Measurements from ENCODE around the gene RTEL1. TPM values are rescaled to one million over a fixed set of nuclear protein-coding genes. Genes with fewer than 3 reads are reported as not detected.

The RTEL1 gene
- total RNA-seq, 1 experiment from 2014 or later: 58.0 TPM

DNA sequence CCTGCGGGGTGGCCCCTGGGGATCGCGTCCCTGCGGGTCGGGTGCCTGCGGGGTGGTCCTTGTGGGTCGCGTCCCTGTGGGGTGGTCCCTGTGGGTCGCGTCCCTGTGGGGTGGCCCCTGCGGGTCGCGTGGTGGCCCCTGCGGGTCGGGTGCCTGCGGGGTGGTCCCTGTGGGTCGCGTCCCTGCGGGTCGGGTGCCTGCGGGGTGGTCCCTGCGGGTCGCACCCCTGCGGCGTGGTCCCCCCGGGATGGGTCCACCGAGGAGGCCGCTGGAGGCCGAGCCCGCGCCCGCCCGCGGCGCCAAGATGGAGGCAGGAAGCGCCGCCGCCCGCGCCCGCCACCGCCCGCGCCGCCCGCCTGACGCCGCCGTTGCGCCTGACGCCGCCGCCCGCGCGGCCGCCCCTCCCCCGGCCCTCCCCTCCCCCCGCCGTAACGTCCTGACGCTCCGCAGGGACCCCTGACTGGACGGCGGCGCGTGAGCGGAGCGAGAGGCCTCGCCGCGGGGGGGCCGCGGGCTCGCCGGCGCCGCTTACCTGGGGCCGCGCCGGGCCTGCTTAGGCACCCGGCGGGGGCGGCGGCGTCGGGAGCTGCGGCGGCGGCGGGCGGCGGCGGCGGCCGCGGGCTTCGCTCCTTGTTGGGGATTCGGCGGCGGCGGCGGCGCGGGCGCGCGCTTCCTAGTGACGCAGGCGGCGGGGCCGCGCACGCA, 31.5 kb upstream of the RTEL1 start, which contains the start of gene GMEB2:
Gene GMEB2, minus strand, starts transcription at position 678 of the 705 bp plus-strand sequence. CDS start 7,704 bp downstream, outside the sequence.
- CTCF ChIA-PET: interaction anchor here (1.0 kb wide), 1 partner anchor 15 kb away, joined by 6 read pairs; no protein-coding TSS in a partner anchor
- Histone ChIP-seq H3K79me2 (ENCODE audit: insufficient read depth, low read length) (peaks cover 54% of the 10 kb centered on the region), H2AFZ (ENCODE audit: low read depth, low read length, poor library complexity, severe bottlenecking) (no peak within 1 kb of the TSS), H3K9me2 (ENCODE audit: insufficient read depth) (no peaks in the 10 kb centered on the region), H3K4me1 (ENCODE audit: control insufficient read depth in 1 of 2, insufficient read depth in 2 of 2, low read length in 2 of 2) (peaks cover 8 to 22% of the 10 kb centered on the region in 2 experiments), H3K9ac (ENCODE audit: low read length) (peak within 1 kb of the TSS; percentile 98), H3K27ac (ENCODE audit: low read depth, low read length) (peak within 1 kb of the TSS; percentile 98), H4K20me1 (ENCODE audit: insufficient read depth) (no peaks in the 10 kb centered on the region), H3K27me3 (ENCODE audit: insufficient read depth, low read length) (no peaks in the 10 kb centered on the region), H3K9me3 (ENCODE audit: control insufficient read depth in 1 of 2, insufficient read depth in 1 of 2, low read depth in 1 of 2, low read length in 2 of 2) (no peaks in the 10 kb centered on the region), H3K4me2 (ENCODE audit: low read length) (peak within 1 kb of the TSS; percentile 98), H3K4me3 (replicated peaks in 1 of 2; ENCODE audit: low read depth in 1 of 2, low read length in 2 of 2) (peak within 1 kb of the TSS; percentile 88 to 96), H3K36me3 (ENCODE audit: control insufficient read depth in 1 of 2, insufficient read depth in 2 of 2, low read length in 2 of 2) (0 out of 4 replicates have a peak, but pooled peaks cover 2 to 3% of the 10 kb centered on the region in 2 experiments)
- peak; percentile 21 for DNase-seq (ENCODE audit: low read depth, low spot score)
- RAD21 ChIA-PET (ENCODE audit: low non-redundant PET in 1 of 2, low total read pairs in 2 of 2, uncharacterized antibody in 2 of 2, unreplicated experiment in 2 of 2): no interaction called here
- BruUV-seq (replicated peaks): no TSS peak
- peak; percentile 68 for ATAC-seq
- intact Hi-C loops (cut with micrococcal nuclease): loop anchor here (2.0 to 10.0 kb wide), 3 partner anchors 52 to 89 kb away; partner anchors contain the start of genes HELZ2 and PTK6
- POLR2A ChIA-PET: interaction anchor here (0.6 to 1.2 kb wide), 5 partner anchors 28 to 76 kb away, joined by 3 read pairs; partner anchors contain the start of gene HELZ2
- TF ChIP-seq POLR2A (IDR thresholded peaks at IDR 0.05; ENCODE audit: borderline replicate concordance, extremely low read depth, insufficient read depth, insufficient read length) (peak; percentile 32), ELF1 (IDR thresholded peaks at IDR 0.05; ENCODE audit: borderline replicate concordance, low read depth) (no peak), ZFX (IDR thresholded peaks at IDR 0.05) (no peak), EGR1 (IDR thresholded peaks at IDR 0.05; ENCODE audit: low read depth) (no peak; the same call in 1 of the 2 replicates), POLR2AphosphoS5 (IDR thresholded peaks at IDR 0.05; ENCODE audit: low read depth, low read length) (peak; percentile 67), EZH2phosphoT487 (IDR thresholded peaks at IDR 0.05; ENCODE audit: borderline replicate concordance) (no peak), CBX3 (IDR thresholded peaks at IDR 0.05; ENCODE audit: low read depth) (no peak), YY1 (IDR thresholded peaks at IDR 0.05; ENCODE audit: extremely low read depth, insufficient replicate concordance, low read depth, low read length) (peak; percentile 79), JUND (IDR thresholded peaks at IDR 0.05) (no peak), SP1 (IDR thresholded peaks at IDR 0.05; ENCODE audit: low read depth) (no peak), TCF7L2 (IDR thresholded peaks at IDR 0.05; ENCODE audit: borderline replicate concordance, extremely low read depth, insufficient read depth, insufficient read length) (no peak), FOSL1 (IDR thresholded peaks at IDR 0.05; ENCODE audit: low read depth) (no peak)
- TF ChIP-seq, protein P1, sequence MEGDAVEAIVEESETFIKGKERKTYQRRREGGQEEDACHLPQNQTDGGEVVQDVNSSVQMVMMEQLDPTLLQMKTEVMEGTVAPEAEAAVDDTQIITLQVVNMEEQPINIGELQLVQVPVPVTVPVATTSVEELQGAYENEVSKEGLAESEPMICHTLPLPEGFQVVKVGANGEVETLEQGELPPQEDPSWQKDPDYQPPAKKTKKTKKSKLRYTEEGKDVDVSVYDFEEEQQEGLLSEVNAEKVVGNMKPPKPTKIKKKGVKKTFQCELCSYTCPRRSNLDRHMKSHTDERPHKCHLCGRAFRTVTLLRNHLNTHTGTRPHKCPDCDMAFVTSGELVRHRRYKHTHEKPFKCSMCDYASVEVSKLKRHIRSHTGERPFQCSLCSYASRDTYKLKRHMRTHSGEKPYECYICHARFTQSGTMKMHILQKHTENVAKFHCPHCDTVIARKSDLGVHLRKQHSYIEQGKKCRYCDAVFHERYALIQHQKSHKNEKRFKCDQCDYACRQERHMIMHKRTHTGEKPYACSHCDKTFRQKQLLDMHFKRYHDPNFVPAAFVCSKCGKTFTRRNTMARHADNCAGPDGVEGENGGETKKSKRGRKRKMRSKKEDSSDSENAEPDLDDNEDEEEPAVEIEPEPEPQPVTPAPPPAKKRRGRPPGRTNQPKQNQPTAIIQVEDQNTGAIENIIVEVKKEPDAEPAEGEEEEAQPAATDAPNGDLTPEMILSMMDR (IDR thresholded peaks at IDR 0.05 in 2 of 3, conservative IDR thresholded peaks at IDR 0.05 in 1 of 3; ENCODE audit: borderline replicate concordance in 1 of 3, insufficient read depth in 1 of 3, low read depth in 2 of 3, low read length in 2 of 3): no peak
- TF ChIP-seq, protein P2, sequence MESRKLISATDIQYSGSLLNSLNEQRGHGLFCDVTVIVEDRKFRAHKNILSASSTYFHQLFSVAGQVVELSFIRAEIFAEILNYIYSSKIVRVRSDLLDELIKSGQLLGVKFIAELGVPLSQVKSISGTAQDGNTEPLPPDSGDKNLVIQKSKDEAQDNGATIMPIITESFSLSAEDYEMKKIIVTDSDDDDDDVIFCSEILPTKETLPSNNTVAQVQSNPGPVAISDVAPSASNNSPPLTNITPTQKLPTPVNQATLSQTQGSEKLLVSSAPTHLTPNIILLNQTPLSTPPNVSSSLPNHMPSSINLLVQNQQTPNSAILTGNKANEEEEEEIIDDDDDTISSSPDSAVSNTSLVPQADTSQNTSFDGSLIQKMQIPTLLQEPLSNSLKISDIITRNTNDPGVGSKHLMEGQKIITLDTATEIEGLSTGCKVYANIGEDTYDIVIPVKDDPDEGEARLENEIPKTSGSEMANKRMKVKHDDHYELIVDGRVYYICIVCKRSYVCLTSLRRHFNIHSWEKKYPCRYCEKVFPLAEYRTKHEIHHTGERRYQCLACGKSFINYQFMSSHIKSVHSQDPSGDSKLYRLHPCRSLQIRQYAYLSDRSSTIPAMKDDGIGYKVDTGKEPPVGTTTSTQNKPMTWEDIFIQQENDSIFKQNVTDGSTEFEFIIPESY (IDR thresholded peaks at IDR 0.05; ENCODE audit: extremely low read depth, insufficient replicate concordance, low read length): no peak
- TF ChIP-seq, protein P3, sequence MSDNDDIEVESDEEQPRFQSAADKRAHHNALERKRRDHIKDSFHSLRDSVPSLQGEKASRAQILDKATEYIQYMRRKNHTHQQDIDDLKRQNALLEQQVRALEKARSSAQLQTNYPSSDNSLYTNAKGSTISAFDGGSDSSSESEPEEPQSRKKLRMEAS (IDR thresholded peaks at IDR 0.05): peak; percentile 32; the same call in 1 of the 2 replicates
- TF ChIP-seq, protein P4, sequence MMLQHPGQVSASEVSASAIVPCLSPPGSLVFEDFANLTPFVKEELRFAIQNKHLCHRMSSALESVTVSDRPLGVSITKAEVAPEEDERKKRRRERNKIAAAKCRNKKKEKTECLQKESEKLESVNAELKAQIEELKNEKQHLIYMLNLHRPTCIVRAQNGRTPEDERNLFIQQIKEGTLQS (IDR thresholded peaks at IDR 0.05): no peak
- TF ChIP-seq, protein P5, sequence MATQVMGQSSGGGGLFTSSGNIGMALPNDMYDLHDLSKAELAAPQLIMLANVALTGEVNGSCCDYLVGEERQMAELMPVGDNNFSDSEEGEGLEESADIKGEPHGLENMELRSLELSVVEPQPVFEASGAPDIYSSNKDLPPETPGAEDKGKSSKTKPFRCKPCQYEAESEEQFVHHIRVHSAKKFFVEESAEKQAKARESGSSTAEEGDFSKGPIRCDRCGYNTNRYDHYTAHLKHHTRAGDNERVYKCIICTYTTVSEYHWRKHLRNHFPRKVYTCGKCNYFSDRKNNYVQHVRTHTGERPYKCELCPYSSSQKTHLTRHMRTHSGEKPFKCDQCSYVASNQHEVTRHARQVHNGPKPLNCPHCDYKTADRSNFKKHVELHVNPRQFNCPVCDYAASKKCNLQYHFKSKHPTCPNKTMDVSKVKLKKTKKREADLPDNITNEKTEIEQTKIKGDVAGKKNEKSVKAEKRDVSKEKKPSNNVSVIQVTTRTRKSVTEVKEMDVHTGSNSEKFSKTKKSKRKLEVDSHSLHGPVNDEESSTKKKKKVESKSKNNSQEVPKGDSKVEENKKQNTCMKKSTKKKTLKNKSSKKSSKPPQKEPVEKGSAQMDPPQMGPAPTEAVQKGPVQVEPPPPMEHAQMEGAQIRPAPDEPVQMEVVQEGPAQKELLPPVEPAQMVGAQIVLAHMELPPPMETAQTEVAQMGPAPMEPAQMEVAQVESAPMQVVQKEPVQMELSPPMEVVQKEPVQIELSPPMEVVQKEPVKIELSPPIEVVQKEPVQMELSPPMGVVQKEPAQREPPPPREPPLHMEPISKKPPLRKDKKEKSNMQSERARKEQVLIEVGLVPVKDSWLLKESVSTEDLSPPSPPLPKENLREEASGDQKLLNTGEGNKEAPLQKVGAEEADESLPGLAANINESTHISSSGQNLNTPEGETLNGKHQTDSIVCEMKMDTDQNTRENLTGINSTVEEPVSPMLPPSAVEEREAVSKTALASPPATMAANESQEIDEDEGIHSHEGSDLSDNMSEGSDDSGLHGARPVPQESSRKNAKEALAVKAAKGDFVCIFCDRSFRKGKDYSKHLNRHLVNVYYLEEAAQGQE (IDR thresholded peaks at IDR 0.05; ENCODE audit: low read depth): no peak

Measured in HCT116 (cell line).